Liver (tissue), 9 donors: ENCODE results near the gene ARID4A. TPM values are rescaled to one million over a fixed set of nuclear protein-coding genes. Genes with fewer than 3 reads are reported as not detected.

Source experiments
- DNase-seq: peaks from one replicate; pipeline ENCODE4 v3.0.0-alpha.2; 2017; ENCODE audit warnings: low spot score
- H3K27ac ChIP-seq, 2 donors: one replicate each; pipeline ENCODE4 v1.7.0; 2013; ENCODE audit warnings: inconsistent platforms in 2 of 2, low read length in 2 of 2, control low read depth in 1 of 2, low read depth in 1 of 2, mild to moderate bottlenecking in 1 of 2
- H3K27me3 ChIP-seq, 4 donors: one replicate each; pipeline versions ENCODE4 v1.6.1 to v1.7.0; 2013; ENCODE audit warnings: low read length in 3 of 4, inconsistent platforms in 1 of 4, mild to moderate bottlenecking in 1 of 4, moderate library complexity in 1 of 4; ENCODE audit not compliant: control insufficient read depth in 4 of 4, insufficient read depth in 4 of 4
- H3K36me3 ChIP-seq, 4 donors: one replicate each; pipeline versions ENCODE4 v1.6.1 to v1.7.0; 2013; ENCODE audit warnings: low read length in 3 of 4, mild to moderate bottlenecking in 3 of 4, low read depth in 1 of 4, moderate library complexity in 1 of 4; ENCODE audit not compliant: control insufficient read depth in 4 of 4, insufficient read depth in 3 of 4
- H3K4me1 ChIP-seq, 4 donors: one replicate each; pipeline versions ENCODE4 v1.6.1 to v1.7.0; 2013; ENCODE audit warnings: low read length in 3 of 4, mild to moderate bottlenecking in 3 of 4, moderate library complexity in 1 of 4; ENCODE audit not compliant: control insufficient read depth in 4 of 4, insufficient read depth in 4 of 4
- H3K4me3 ChIP-seq, 3 donors: one replicate each; pipeline versions ENCODE4 v1.6.1 to v1.7.0; 2013; ENCODE audit warnings: low read length in 3 of 3, control low read depth in 1 of 3, low read depth in 1 of 3, mild to moderate bottlenecking in 1 of 3
- H3K9ac ChIP-seq, 2 donors: one replicate each; pipeline ENCODE4 v1.7.0; 2013; ENCODE audit warnings: low read length in 2 of 2, mild to moderate bottlenecking in 2 of 2, moderate library complexity in 2 of 2, control low read depth in 1 of 2, low read depth in 1 of 2
- H3K9me3 ChIP-seq, 4 donors: one replicate each; pipeline versions ENCODE4 v1.6.1 to v1.7.0; 2013; ENCODE audit warnings: low read length in 3 of 4; ENCODE audit not compliant: control insufficient read depth in 4 of 4
- ATF3 ChIP-seq: IDR thresholded peaks from 2 replicates; pipeline ENCODE4 v1.6.1; 2016; ENCODE audit warnings: antibody characterized with exemption
- CTCF ChIP-seq: fragments of 150-350 bp; IDR thresholded peaks from 2 replicates; pipeline ENCODE4 v1.5.1; 2017; ENCODE audit warnings: improper control_type of control experiment, low read depth, low read length; ENCODE audit not compliant: missing input control
- FOXA2 ChIP-seq: IDR thresholded peaks from 2 replicates; pipeline ENCODE4 v1.6.1; 2016; ENCODE audit warnings: antibody characterized with exemption
- GABPA ChIP-seq, 2 donors: IDR thresholded peaks in 1 of 2; conservative IDR thresholded peaks in 1 of 2; 2 replicates each; pipeline ENCODE4 v1.6.1; 2016; ENCODE audit warnings: antibody characterized with exemption in 2 of 2, mild to moderate bottlenecking in 1 of 2, moderate library complexity in 1 of 2
- HNF4A ChIP-seq, 2 donors: conservative IDR thresholded peaks; 2 replicates each; pipeline ENCODE4 v1.6.1; 2016; ENCODE audit warnings: antibody characterized with exemption in 2 of 2, mild to moderate bottlenecking in 2 of 2
- HNF4G ChIP-seq: IDR thresholded peaks from 2 replicates; pipeline ENCODE4 v1.6.1; 2016; ENCODE audit warnings: antibody characterized with exemption
- JUND ChIP-seq, 2 donors: IDR thresholded peaks; 2 replicates each; pipeline ENCODE4 v1.6.1; 2016; ENCODE audit warnings: antibody characterized with exemption in 2 of 2
- RAD21 ChIP-seq, 2 donors: IDR thresholded peaks; 2 replicates each; pipeline ENCODE4 v1.6.1; 2016; ENCODE audit warnings: antibody characterized with exemption in 2 of 2, mild to moderate bottlenecking in 2 of 2
- RXRA ChIP-seq, 2 donors: IDR thresholded peaks; 2 replicates each; pipeline ENCODE4 v1.6.1; 2017 to 2018; ENCODE audit warnings: antibody characterized with exemption in 2 of 2, mild to moderate bottlenecking in 1 of 2
- ZBTB33 ChIP-seq: IDR thresholded peaks from 2 replicates; pipeline ENCODE4 v1.6.1; 2016; ENCODE audit warnings: antibody characterized with exemption
- WGBS: extraction: QIAGEN DNeasy Blood & Tissue Kit; methylation state at CpG from one replicate; pipeline ENCODE4 v1.1.7; 2013; 5-methylcytosine and 5-hydroxymethylcytosine counted together
- polyA plus RNA-seq, 2 donors: library from polyadenylated mRNA; stranded (reverse) in 1 of 2; unstranded in 1 of 2; fragments of 200-250 nt in 1 of 2; fragments of >200 nt in 1 of 2; fragmentation: Nextera tagmentation in 1 of 2; extraction: Ambion mirVana in 1 of 2; gene quantifications; one replicate each; pipeline versions ENCODE4 v1.2.1 to v1.2.3, GENCODE V29; 2013 to 2015
- total RNA-seq, 2 donors: library from RNA; depleted of rRNA; stranded (reverse); fragments of >200 nt; gene quantifications; one replicate each; pipeline ENCODE4 v1.2.3, GENCODE V29; 2014
- donor health status: healthy.
- donor health status: healthy.
- donor health status: healthy.
- donor health status: healthy.
- donor health status: healthy.

Gene ARID4A
- total and polyA plus RNA-seq, 4 donors: 3.8 to 26.9 (median 12.0) TPM

- TF ChIP-seq ATF3: no peak
- TF ChIP-seq CTCF: no peak
- TF ChIP-seq JUND (IDR thresholded peaks at IDR 0.05): no peak
- no peak for TF ChIP-seq RXRA (IDR thresholded peaks at IDR 0.05)
These were observed 7.4 kb downstream of the ARID4A start (continued) for GRCh38 chr14:58305730-58306129.

DNA sequence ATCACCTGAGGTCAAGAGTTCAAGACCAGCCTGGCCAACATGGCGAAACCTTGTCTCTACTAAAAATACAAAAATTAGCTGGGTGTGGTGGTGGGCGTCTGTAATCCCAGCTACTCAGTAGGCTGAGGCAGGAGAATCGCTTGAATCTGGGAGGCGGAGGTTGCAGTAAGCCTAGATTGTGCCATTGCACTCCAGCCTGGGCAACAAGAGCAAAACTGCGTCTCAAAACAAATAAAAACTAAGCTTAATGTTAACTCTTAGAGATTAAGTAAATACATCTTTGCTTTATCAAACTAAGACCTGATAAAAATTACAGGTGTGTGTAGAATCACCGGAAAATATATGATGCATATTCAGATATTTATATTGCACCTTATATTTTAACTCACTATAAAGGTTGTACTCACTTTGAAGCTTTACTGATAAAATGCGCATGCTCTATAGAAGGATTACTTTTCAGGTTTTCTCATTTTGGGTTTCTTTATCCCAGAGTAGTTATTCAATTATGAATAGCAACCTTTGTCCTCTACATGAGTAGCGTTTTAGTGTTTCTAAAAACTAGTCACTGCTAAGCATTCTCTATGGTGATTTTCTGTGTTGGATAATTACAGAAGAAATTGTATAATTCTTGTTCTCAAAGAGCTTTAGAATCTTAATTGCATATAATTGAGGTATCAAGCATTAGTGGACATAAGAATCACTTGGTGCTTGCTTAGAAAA lies 9.4 kb downstream of the ARID4A start:
- no peak overlapping the region for H3K4me3 ChIP-seq
- TF ChIP-seq GABPA (IDR thresholded peaks at IDR 0.05 in 1 of 2, conservative IDR thresholded peaks at IDR 0.05 in 1 of 2): no peak
- TF ChIP-seq HNF4G: no peak
- TF ChIP-seq ZBTB33: no peak
- no peak for TF ChIP-seq RAD21 (IDR thresholded peaks at IDR 0.05)
- TF ChIP-seq ATF3: no peak
- TF ChIP-seq FOXA2: no peak
- H3K4me1 ChIP-seq: peaks cover 0 to 17% (median 7%) of the 10 kb centered on the region in 4 donors
- H3K27me3 ChIP-seq: no peaks in the 10 kb centered on the region
- 47% methylated on average over 8 of the region's 8 CpGs for WGBS
- DNase-seq: no peak
- H3K36me3 ChIP-seq: peaks cover 3 to 33% (median 15%) of the 10 kb centered on the region in 4 donors
- H3K9ac ChIP-seq: no peak overlapping the region
- H3K27ac ChIP-seq: no peak overlapping the region
- H3K9me3 ChIP-seq: no peaks in the 10 kb centered on the region

DNA sequence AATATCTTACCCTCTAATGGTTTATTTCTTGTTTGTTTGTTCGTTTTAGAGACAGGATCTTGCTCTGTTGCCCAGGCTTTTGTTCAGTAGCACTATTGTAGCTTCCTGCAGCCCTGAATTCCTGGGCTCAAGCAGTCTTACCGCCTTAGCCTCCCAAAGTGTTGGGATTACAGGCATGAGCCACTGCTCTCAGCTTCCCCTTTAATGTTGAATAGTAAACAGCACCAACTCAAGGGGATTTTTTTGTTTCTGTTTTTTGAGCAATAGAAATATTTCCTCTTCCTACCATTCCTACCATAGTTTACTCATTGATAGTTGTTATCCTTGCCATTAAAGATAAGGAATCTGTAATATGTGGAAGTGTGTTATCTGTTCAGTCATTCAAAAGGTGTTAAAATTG lies 10.7 kb downstream of the ARID4A start:
- 83% methylated on average over 2 of the region's 2 CpGs for WGBS
- no peak overlapping the region for H3K4me3 ChIP-seq
- H3K9ac ChIP-seq: no peak overlapping the region
- H3K9me3 ChIP-seq: no peaks in the 10 kb centered on the region
- no peak for TF ChIP-seq HNF4A (conservative IDR thresholded peaks at IDR 0.05)
- no peak for TF ChIP-seq HNF4G
- no peaks in the 10 kb centered on the region for H3K27me3 ChIP-seq
- peaks cover 0 to 17% (median 7%) of the 10 kb centered on the region in 4 donors for H3K4me1 ChIP-seq
- H3K36me3 ChIP-seq: peaks cover 1 to 28% (median 16%) of the 10 kb centered on the region in 4 donors
- no peak overlapping the region for H3K27ac ChIP-seq
- DNase-seq: no peak

DNA sequence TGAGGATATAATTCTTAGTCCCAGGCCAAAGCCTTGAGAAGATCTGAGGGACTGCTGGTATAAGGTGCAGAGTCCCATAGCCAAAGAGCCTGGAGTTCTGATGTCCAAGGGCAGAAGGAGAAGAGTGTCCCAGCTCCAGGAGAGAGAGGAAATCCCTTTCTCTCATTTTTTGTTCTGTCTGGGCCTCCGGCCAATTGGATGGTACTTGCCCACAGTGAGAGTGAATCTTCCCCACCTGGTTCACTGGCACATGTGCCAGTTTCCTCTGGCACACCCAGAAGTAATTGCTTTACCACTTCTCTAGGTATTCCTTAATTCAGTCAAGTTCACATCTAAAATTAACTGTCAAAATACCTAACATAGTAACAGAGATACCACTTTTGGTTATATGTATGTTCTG lies 15.3 kb downstream of the ARID4A start:
- H3K36me3 ChIP-seq: peaks cover 1 to 26% (median 20%) of the 10 kb centered on the region in 4 donors
- no peaks in the 10 kb centered on the region for H3K27me3 ChIP-seq
- 70% methylated on average over 1 of the region's 1 CpG for WGBS
- no peaks in the 10 kb centered on the region for H3K4me1 ChIP-seq
- no peak for TF ChIP-seq CTCF
- DNase-seq: no peak
- H3K4me3 ChIP-seq: no peak overlapping the region
- no peaks in the 10 kb centered on the region for H3K9me3 ChIP-seq
- no peak overlapping the region for H3K27ac ChIP-seq
- H3K9ac ChIP-seq: no peak overlapping the region
